ENCODE data around the gene FOXN3.
"Not testable (repeated sequence)": the region's sequence is repeated elsewhere in the genome, so short reads cannot be mapped to it uniquely, and the experiment has no call there.

The FOXN3 gene

DNA sequence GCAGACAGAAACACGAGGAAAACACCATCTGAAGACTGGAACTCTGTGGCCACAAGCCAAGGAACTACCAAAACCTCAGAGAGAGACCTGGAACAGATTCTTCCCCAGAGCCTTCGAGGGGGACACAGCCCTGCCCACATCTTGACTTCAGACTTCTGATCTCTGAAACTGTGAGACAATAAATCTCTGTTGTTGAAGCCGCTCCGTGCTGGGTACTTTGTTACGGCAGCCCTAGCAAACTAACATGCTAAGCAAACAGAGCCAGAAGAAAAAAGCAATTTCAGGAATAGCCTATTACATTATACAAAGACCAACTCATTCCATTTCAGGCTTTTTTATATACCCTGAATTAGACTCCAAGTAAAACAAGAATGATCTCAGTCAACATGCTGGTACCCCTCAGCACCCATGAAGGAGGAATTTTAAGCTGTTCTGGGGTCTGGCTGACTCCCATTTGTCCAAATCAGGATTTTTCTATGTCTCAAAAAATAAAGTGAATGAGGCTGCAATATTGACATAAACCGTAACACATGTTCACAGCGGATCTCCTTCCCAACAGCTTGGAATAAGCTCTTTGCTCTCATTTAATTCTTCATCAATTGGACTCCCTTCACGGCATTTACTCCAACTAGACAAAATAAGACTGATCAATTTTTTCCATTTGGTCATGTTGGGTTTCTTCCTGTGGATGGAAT is 190.1 kb downstream of the FOXN3 start:
- DNase-seq (ENCODE audit: low spot score) = peak; percentile 29

DNA sequence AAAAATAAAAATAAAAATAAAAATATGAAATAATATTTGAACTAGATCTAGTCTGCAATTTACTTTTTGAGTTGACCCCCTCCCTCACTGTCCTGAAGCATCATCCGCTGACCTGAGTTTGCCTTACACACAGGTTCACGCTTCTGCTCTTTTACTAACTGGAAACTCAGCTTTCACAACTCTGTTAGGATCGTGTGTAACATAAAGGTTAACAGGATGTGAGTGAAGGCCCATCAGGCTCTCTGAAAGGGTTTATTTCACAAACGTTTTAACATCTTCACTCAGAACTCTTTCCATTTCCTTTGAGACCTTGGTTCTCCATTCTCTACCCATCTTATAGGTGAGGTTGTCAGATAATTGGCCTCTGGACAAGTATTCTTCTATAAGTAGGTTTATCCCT is 191.4 kb downstream of the FOXN3 start:
- DNase-seq (ENCODE audit: low spot score) = no peak

DNA sequence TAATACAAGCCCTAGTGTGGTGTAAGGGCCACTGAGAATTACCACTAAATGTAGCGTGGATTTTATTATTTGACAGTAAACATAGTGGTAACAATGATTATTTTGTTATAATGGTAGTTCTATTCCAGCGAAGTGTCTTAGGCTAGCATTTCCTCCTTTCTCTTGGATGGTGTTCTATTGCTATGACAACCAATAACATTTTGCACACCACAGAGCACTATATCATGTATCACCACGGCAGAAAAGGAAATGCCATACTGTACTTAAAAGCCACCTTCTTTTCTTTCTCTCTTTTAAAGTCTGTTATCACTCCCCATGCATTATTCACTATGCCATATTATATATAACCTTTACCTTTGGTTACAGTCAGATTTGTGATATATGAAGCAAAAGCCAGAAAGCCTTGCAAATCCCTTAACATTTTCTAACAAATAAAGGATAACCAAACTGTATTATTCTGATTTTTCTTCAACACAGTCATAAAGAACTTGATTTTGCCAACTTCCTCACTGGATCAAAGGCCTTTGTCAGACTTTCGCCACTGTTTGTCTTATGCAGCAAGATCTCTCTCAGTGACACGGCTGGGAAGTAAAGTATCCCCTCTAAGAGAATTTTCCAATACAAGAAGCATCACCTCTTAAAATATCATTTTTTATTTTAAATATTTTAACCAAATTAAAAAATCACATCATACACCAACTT is 195.8 kb downstream of the FOXN3 start:
- no peak for DNase-seq (ENCODE audit: low spot score)

DNA sequence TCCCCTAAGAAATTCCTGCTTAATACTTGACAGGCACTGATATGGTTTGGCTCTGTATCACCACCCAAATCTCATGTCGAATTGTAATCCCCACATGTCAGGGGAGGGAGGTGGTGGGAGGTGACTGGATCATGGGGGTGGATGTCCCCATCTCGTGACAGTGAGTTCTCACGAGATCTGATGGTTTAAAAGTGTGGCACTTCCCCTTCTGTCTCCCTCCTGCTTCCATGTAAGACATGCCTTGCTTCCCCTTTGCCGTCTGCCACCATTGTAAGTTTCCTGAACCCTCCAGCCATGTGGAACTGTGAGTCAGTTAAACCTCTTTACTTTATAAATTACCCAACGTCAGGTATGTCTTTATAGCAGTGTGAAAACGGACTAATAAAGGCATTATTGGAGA is 198.0 kb downstream of the FOXN3 start:
- DNase-seq (ENCODE audit: low spot score) = no peak

DNA sequence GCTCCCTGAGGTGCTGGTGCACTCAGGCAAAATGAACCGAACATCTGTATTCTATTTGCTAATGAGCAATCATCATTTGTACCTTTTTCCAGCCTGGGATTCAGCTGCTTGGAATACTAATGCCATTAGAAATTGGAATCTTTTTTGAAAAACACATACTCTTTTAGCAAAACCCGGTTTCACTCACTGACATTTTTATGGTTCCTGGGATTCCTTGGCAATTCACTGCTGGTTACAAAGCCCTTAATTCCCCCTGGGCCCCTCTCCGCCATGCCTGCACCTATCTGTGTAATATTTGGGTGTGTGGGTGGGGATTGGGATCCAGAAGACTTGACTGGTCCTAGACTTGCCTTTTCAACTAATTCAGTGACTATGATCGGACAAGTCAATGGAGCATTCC is 199.1 kb downstream of the FOXN3 start:
- no peak for DNase-seq (ENCODE audit: low spot score)

DNA sequence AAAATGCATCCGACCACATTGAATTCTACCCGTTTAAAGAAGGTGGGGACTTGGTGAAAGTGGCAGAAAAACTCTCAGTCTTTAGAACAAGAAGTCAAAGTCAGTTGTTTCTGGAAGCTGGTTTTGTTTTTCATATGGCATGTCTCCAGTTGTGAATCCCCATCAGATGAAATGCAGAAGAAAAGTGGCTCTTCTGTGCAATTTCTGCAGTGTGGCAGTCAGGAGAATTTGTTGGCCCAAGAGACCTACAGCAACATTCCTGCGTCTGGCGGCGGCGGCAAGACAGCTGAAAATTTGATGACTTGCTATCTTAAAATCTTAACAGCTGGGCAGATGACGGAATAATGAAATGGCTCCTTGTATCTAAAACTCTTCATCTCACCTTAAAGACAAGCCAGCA is 201.5 kb downstream of the FOXN3 start:
- no peak for DNase-seq (ENCODE audit: low spot score)

DNA sequence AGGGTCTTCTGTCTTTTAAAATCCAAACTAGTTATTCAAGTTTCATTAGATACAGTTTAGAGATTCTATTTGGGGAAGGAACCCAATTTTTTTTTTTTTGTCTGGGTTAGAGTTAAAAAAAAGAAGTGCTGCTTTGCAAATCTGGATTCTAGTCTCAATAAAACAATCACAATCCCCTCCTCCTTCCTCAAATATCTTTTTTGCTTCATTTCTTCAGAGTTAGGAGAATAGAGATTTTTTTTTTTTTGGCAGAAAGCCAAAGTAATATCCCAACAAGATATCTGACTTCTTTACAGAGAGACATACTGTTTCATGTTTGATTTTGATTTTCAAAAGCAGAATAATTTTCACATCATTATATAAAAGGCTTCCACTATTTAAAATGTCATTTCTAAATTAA is 201.9 kb downstream of the FOXN3 start:
- no peak for DNase-seq (ENCODE audit: low spot score)

DNA sequence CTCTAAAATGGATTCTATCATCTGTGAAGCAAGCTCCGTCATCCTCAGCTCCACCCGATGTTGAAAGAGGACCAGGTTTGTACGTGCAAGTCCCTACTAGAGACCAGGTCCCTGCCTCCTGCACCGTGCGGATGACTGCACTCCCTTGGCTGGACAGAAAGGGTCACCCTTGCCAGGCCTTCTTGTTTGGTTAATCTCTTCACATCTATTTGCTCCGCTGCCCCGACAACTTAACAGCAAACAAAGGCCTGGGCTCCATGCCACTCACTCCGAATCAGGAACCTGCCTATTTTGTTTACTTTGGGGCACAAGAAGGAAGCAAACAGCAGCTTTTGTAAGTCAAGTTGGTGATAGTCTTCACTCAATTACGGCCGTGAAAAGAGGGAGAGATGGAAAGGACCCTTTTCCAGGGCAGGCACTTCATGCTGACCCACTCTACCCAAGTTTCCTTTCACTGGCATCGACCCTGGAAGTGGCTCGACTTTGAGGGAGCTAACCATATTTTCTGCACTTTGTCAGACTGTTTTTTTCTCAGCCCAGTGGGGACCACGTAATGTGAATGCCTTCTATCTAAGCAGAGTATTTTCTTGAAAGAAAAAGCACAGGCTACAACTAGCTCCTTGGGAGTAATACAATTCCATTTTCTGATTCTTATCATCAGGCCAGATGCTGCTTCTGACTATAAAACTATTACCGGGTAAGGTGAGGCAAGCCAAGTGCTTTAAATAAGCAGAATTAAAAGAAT is 202.6 kb downstream of the FOXN3 start:
- DNase-seq (ENCODE audit: low spot score) = peak; percentile 58

DNA sequence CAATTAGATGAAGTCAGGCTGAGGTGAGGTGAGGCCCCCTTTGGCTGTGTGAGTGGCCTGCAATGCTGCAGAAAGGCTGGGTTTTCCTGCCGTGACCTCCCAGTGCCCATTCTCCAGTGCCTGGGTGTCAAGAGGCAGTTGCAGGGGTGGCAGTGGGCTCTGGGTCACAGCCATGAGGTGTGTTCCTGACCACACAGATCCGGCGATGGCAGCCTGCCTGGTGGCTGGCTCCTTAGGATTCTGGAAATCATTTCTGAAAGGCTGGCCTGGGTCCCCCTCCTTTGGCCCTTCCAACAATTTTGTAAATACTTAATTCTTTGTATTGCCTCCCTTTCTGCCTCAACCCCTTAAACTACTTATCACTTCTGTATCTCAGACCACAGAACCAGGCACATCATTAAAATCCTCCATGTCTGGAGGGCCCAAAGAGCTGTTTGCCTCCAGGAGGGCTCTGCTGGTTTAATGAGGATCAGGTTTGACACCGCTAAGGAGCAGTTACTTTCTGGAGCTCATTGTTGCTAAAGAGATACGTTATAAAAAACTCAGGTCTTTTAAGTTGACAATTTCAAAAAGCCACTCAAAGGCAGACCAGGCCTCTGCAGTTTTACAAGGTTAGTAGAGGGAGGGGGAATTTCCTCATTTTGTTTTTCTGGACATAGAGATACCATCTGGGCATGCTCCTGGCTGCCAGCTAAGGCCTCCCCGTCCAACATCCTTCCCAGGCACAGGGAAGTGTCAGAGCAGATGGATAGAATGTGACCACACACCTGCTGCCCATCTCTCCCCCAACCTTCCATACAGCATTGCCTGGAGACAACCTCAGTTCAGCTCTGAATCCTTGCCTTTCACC is 204.4 kb downstream of the FOXN3 start:
- no peak for DNase-seq (ENCODE audit: low spot score)

DNA sequence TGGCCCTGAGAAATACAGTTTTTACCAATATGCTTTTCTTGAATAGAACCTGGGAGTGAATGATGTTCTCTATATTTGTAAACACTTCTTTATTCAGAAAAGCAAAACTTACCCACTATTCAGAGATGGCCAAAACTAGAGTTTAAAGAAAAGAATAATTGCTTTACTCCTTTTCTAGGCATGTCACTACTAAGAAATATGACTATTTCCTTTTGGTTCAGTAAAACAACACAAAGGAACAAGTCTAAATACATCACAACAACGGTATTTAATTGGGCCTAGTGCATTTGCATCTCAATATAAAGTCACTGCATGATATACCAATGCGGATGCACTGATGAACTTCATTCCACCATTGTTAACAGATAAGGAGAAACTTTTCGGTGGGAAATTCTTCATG is 207.5 kb downstream of the FOXN3 start:
- DNase-seq (ENCODE audit: low spot score) = no peak

DNA sequence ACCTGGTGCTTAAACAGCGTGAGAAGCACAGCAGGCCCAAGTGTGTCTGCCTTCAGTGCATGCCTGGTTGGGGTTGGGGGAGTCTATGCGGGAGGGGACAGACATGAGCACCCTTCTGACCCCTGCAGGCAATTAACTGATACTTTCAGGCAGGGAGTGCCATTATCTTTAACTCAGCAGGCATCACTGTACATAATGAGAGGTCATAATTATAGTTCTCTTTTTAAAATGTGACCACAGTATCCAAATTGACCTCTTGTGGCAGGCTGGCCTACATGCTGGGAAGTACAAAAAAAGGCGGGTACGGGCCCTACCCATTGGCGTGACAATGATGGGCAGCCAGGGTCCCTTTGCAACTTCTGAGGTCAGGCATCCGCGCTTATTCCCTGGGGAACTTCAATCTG is 209.1 kb downstream of the FOXN3 start:
- no peak for DNase-seq (ENCODE audit: low spot score)

DNA sequence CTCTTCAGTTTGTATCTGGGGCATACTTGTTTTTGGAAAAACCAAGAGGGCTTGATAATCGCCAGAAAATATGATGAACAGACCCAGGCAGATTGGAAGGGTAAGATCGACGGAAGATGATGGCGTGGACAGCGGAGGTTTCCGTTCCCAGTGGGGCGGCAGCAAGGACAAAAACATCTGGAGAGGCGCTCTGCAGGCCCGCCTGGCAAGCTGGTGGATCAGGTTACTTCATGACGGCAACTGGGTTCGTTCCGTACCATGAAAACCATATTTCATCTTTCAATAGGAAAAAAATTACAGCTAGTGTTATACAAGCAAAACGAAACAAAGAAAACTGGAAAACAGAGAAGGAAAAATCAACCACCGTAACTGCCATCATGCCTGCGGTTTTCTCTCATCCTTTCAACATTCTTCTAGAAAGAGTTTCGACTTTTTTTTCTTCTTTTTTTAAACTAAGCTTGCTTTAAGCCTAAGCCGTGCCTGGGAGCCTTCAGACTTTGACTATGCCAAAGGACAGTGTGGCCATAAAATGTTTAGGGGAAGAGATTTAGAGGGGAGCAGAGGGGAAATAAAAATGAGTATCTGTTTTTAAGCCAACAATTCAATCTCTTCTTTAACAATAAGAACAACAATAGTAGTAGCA is 210.5 kb downstream of the FOXN3 start:
- no peak for DNase-seq (ENCODE audit: low spot score)

DNA sequence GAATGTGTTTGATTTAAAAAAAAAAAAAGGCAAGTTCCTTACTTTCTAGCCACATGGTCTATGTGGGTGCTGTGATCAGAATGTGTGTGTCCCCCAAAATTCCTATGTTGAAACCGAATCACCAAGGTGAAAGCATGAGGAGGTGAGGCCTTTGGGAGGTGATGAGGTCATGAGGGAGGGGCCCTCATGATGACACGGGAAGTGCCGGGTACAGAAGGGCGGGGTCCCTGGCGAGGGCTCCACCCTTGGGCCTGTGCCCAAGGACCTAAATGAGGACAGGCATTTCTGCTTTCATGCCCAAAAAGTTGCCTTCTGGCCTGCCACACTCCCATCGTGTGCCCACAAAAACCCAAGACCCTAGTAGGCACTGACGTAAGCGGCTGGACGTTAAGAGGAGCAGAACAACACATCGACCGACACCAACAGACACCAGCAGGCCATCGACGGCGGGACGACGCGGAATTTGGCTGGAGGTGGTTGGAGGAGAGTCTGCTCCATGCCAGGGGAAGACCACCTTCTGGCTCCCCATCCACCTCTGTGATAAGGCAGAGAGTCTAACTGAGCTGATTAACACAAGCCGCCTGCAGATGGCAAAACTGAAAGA is 211.8 kb downstream of the FOXN3 start:
- no peak for DNase-seq (ENCODE audit: low spot score)

DNA sequence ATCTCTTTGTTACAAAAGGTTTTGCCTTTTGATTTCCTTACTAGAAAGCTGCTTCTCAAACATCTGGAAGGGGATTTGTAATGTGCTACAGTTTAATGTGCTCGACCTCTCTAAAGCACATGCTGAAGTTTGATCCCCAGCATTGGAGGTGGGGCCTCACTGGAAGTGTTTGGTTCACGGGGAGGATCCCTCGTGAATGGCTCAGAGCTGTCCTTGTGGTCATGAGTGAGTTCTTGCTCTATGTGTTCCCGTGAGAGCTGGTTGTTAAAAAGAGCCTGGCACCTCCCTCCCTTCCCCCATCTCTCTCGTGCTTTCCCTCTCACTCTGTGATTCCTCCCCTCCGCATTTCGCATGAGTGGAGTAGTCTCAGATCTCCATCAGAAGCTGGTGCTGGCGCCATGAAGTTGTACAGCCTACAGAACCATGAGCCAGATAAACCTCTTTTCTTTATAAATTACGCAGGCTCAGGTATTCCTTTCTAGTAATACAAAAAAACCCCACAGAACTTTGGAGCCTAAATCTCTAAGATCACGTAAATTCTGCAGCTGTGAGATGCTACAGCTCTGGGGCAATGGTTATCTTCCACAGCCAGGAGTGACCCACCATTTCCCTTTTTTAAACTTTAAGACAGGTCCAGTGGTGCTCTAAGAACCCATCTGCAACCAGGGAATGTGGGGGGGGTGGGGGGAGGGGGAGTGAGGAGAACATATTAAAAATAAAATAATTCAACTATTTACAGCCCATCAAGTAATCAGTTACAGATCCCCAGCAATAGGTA is 214.4 kb downstream of the FOXN3 start:
- no peak for DNase-seq (ENCODE audit: low spot score)

DNA sequence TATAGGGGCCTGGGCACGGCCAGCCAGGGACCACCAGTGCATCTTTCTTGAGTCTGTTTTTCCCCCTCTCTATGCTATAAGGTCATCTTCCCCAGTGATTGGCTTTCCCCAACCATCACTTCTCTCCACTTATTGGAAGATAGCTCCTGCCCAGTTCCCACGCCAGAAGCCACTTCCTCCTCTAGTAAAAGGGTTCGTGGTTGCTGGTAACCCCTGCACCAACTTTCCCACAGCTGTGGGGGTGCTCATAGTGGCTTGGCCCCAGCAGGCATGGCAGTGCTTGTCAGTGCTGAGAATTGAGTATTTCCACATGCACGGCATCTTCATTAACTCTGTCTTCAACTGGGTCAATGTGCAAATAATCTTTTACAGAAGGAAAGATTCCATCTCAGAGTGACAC is 215.4 kb downstream of the FOXN3 start:
- DNase-seq (ENCODE audit: low spot score) = no peak

DNA sequence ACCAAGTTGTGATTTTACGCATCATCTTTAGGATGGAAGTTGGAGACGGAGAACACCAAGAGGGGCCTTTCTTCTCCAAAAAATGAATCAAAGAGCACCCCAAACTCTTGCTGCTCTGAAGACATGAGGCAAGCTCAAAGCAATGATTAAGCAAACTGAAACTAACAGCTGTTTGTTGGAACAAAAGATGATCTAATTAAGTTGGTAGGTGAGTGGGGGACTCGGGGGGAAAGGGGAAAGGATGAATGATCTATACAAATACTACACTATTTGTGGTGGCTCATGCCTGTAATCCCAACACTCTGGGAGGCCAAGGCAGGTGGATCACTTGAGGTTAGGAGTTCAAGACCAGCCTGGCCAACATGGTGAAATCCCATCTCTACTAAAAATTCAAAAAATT is 217.7 kb downstream of the FOXN3 start:
- DNase-seq (ENCODE audit: low spot score) = not testable (repeated sequence)

DNA sequence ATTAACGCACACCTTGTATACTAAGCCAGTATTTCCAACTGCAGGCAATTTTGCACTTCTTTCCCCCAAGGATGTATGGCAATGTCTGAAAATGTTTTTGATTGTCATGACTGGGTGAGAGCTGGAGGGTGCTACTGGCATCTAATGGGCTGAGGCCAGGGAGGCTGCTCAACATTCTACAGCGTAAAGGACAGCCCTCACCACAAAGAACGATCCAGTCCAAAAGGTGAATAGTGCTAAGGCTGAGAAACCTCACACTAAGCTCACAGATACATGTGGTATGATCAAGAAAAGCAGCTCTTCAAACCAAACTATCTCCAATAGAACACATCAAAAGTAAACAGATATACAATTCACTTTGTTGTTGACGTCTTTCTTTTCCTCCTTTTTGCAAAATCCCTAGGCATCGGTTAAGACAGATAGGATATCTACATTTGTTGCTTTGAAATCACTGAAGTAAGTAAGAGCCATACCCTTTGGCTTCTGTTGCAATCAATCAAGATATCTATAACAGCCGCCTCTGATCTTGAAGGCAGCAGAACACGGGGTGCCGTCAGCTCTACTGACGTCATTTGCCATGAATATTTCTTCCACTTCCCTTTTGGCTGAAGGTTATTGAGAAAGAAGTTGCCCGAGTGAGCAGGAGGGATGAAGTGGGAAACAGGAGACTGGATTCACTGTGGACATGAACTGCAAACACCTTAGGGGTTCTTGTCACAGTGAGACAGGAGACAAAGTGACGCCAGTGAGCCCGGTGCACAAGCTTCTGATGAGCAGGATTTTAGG is 218.3 kb downstream of the FOXN3 start:
- no peak for DNase-seq (ENCODE audit: low spot score)

DNA sequence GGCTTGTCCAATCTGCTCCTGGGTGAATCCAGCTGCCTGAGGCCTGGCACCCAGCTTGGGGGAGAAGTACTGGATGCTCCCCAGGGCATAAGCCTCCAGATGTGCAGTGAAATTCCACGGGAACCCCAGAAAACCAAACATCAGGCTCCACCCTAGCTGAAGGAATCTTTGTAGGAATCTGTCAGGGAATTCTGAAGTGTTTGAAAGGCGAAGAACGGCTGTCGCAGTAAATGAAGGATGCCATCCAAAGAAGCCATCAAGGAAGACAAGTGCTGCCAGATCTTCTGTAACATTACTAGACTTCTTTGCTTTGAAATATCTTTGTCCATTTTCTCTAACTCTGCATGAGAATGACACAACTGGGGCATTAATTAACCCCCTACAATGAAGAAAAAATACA is 219.4 kb downstream of the FOXN3 start:
- DNase-seq (ENCODE audit: low spot score) = no peak

DNA sequence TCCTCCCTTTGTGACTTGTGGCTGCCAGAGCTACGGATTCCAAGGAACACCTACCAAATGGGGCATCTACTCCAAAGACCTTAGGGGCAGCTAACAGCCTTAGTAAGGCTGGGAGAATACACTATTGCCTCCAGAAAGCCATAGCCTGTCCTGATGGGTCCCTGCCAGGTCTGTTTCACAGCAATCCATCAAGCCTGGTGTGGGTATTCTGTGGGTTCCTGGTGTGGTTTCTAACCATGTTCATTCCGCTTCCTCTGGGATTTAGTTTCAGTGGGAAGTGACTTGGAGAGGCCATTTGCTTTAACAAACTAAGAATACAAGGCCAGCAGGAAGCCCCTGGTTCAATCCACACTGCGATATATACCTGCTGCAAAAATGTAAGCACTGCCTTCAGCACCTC is 220.5 kb downstream of the FOXN3 start:
- DNase-seq (ENCODE audit: low spot score) = no peak

DNA sequence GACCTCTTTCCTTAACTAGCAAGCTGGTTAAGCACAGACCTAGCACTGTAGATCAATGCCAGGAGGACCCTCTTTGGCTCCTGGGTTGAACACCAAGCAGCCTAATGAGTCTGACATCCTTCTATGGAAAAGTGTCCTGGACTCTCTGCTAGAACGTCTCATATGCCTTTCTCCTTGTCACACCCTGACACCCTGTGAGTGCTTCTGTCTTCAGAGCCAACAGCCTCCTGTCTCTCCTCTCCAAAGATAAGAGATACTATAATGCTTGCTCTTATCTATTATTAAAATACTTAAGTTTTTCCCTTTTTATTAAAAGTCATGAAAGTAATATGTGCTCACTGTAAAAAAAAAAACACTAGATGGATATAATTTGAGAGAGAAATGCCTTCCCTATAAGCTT is 222.7 kb downstream of the FOXN3 start:
- no peak for DNase-seq (ENCODE audit: low spot score)

Measured in globus pallidus (tissue), 1 donor.